H9 (cell line): ENCODE measurements around the gene CFC1. TPM values are rescaled to one million over a fixed set of nuclear protein-coding genes. Genes with fewer than 3 reads are reported as not detected.
"Not testable (repeated sequence)": the region's sequence is repeated elsewhere in the genome, so short reads cannot be mapped to it uniquely, and the experiment has no call there.

Experiments used
- DNase-seq: peaks from one replicate; pipeline ENCODE4 v3.0.0-alpha.2; 2017
- H2AFZ ChIP-seq: one replicate; pipeline ENCODE4 v1.6.1; 2013; ENCODE audit warnings: mild to moderate bottlenecking, low read length, control low read depth, moderate library complexity
- H2AK5ac ChIP-seq: 2 replicates; pipeline ENCODE4 v1.6.1; 2013; ENCODE audit warnings: low read length, control low read depth, mixed read lengths; ENCODE audit not compliant: insufficient read length
- H2BK120ac ChIP-seq: one replicate; pipeline ENCODE4 v1.6.1; 2013; ENCODE audit warnings: low read depth, mild to moderate bottlenecking, low read length, control low read depth, inconsistent platforms; ENCODE audit not compliant: poor library complexity, severe bottlenecking
- H2BK12ac ChIP-seq: 2 replicates; pipeline ENCODE4 v1.6.1; 2013; ENCODE audit warnings: low read length, control low read depth, mixed read lengths, low read depth; ENCODE audit not compliant: insufficient read length
- H2BK15ac ChIP-seq: 2 replicates; pipeline ENCODE4 v1.6.1; 2013; ENCODE audit warnings: low read depth, low read length, control low read depth
- H2BK20ac ChIP-seq: one replicate; pipeline ENCODE4 v1.6.1; 2013; ENCODE audit warnings: low read depth, mild to moderate bottlenecking, low read length, control low read depth, inconsistent platforms; ENCODE audit not compliant: poor library complexity, severe bottlenecking
- H2BK5ac ChIP-seq: 2 replicates; pipeline ENCODE4 v1.6.1; 2013; ENCODE audit warnings: low read length, control low read depth, mixed read lengths; ENCODE audit not compliant: insufficient read length
- H3K14ac ChIP-seq: 2 replicates; pipeline ENCODE4 v1.6.1; 2013; ENCODE audit warnings: low read length, control low read depth; ENCODE audit not compliant: insufficient read depth
- H3K18ac ChIP-seq: 2 replicates; pipeline ENCODE4 v1.6.1; 2013; ENCODE audit warnings: low read depth, mild to moderate bottlenecking, mixed read lengths, low read length, control low read depth; ENCODE audit not compliant: insufficient read length
- H3K23ac ChIP-seq: 2 replicates; pipeline ENCODE4 v1.6.1; 2013; ENCODE audit warnings: low read length, control low read depth, mixed read lengths, low read depth; ENCODE audit not compliant: insufficient read length
- H3K23me2 ChIP-seq: 2 replicates; pipeline ENCODE4 v1.6.1; 2013; ENCODE audit warnings: low read depth, mild to moderate bottlenecking, mixed read lengths, low read length, control low read depth; ENCODE audit not compliant: insufficient read length, poor library complexity, severe bottlenecking
- H3K27ac ChIP-seq: 2 replicates; pipeline ENCODE4 v1.5.1; 2013; ENCODE audit warnings: low read length, control low read depth, mixed read lengths, low read depth; ENCODE audit not compliant: insufficient read length
- H3K27me3 ChIP-seq: 2 replicates; pipeline ENCODE4 v1.6.1; 2013; ENCODE audit warnings: low read length, control low read depth, inconsistent platforms; ENCODE audit not compliant: insufficient read depth
- H3K4ac ChIP-seq: 2 replicates; pipeline ENCODE4 v1.6.1; 2013; ENCODE audit warnings: low read depth, mild to moderate bottlenecking, control low read depth, inconsistent platforms, low read length, moderate library complexity
- H3K4me1 ChIP-seq: 2 replicates; pipeline ENCODE4 v1.6.1; 2013; ENCODE audit warnings: low read length, control low read depth, inconsistent platforms; ENCODE audit not compliant: insufficient read depth
- H3K4me2 ChIP-seq: 2 replicates; pipeline ENCODE4 v1.6.1; 2013; ENCODE audit warnings: low read length, control low read depth, mixed read lengths; ENCODE audit not compliant: insufficient read length, insufficient read depth
- H3K56ac ChIP-seq: 2 replicates; pipeline ENCODE4 v1.6.1; 2013; ENCODE audit warnings: low read depth, mild to moderate bottlenecking, mixed read lengths, low read length, control low read depth; ENCODE audit not compliant: insufficient read length
- H3K79me1 ChIP-seq: 2 replicates; pipeline ENCODE4 v1.6.1; 2013; ENCODE audit warnings: low read depth, mild to moderate bottlenecking, moderate library complexity, low read length, control low read depth, inconsistent platforms; ENCODE audit not compliant: insufficient read depth, poor library complexity, severe bottlenecking
- H3K79me2 ChIP-seq: 2 replicates; pipeline ENCODE4 v1.6.1; 2013; ENCODE audit warnings: low read length, control low read depth, inconsistent platforms; ENCODE audit not compliant: insufficient read depth
- H3K9ac ChIP-seq: 2 replicates; pipeline ENCODE4 v1.6.1; 2013; ENCODE audit warnings: low read length, control low read depth, mixed read lengths; ENCODE audit not compliant: insufficient read length; ENCODE audit errors: extremely low read depth
- H3K9me3 ChIP-seq: one replicate; pipeline ENCODE4 v1.6.1; 2013; ENCODE audit warnings: low read depth, low read length, inconsistent platforms; ENCODE audit not compliant: control insufficient read depth
- H3T11ph ChIP-seq: one replicate; pipeline ENCODE4 v1.6.1; 2013; ENCODE audit warnings: mild to moderate bottlenecking, low read length, control low read depth, inconsistent platforms
- H4K20me1 ChIP-seq: one replicate; pipeline ENCODE4 v1.6.1; 2013; ENCODE audit not compliant: control insufficient read depth, insufficient read length, insufficient read depth
- H4K5ac ChIP-seq: 2 replicates; pipeline ENCODE4 v1.6.1; 2013; ENCODE audit warnings: low read depth, mild to moderate bottlenecking, mixed read lengths, low read length, control low read depth; ENCODE audit not compliant: insufficient read length
- H4K8ac ChIP-seq: replicated peaks from 2 replicates; pipeline ENCODE4 v1.6.1; 2013; ENCODE audit warnings: low read length, control low read depth, mixed read lengths, low read depth; ENCODE audit not compliant: insufficient read length
- H4K91ac ChIP-seq: 2 replicates; pipeline ENCODE4 v1.6.1; 2013; ENCODE audit warnings: low read depth, mild to moderate bottlenecking, moderate library complexity, mixed read lengths, low read length, control low read depth; ENCODE audit not compliant: insufficient read length
- H3K27ac Mint-ChIP-seq, 3 experiments: 2 replicates in 2 of 3; 3 replicates in 1 of 3; pipeline ENCODE4 v1.8.0; 2020 to 2021; ENCODE audit warnings: mixed read lengths in 3 of 3, mild to moderate bottlenecking in 1 of 3, moderate library complexity in 1 of 3
- H3K27me3 Mint-ChIP-seq: 2 replicates; pipeline ENCODE4 v1.8.0; 2021; ENCODE audit warnings: low read depth, mild to moderate bottlenecking, moderate library complexity, mixed read lengths
- H3K36me3 Mint-ChIP-seq, 3 experiments: 2 replicates in 2 of 3; 3 replicates in 1 of 3; pipeline ENCODE4 v1.8.0; 2020 to 2021; ENCODE audit warnings: low read depth in 3 of 3, mixed read lengths in 3 of 3; ENCODE audit not compliant: insufficient read depth in 1 of 3
- H3K4me1 Mint-ChIP-seq, 2 experiments: 2 replicates each; pipeline ENCODE4 v1.8.0; 2020; ENCODE audit warnings: mixed read lengths in 2 of 2
- H3K4me3 Mint-ChIP-seq, 2 experiments: 2 replicates in 1 of 2; 3 replicates in 1 of 2; pipeline ENCODE4 v1.8.0; 2020 to 2021; ENCODE audit warnings: mild to moderate bottlenecking in 2 of 2, mixed read lengths in 2 of 2, moderate library complexity in 1 of 2
- H3K9me3 Mint-ChIP-seq, 2 experiments: 2 replicates in 1 of 2; 3 replicates in 1 of 2; pipeline ENCODE4 v1.8.0; 2020; ENCODE audit warnings: mild to moderate bottlenecking in 2 of 2, mixed read lengths in 2 of 2, moderate library complexity in 1 of 2
- WGBS: extraction: QIAGEN DNeasy Blood & Tissue Kit; methylation state at CpG from one replicate; pipeline ENCODE4 v1.1.7; 2013; ENCODE audit warnings: missing lambda C conversion rate, low lambda C conversion rate, mixed read lengths; ENCODE audit not compliant: insufficient read length; ENCODE audit errors: extremely low coverage; 5-methylcytosine and 5-hydroxymethylcytosine counted together
- total RNA-seq: library from RNA; stranded (reverse); gene quantifications from 2 replicates; pipeline ENCODE4 v1.2.1, GENCODE V29; 2021

The CFC1 gene
- total RNA-seq, 1 experiment from 2014 or later = 0.22 TPM

- H3K9me3 Mint-ChIP-seq, H3K23ac ChIP-seq, H2AFZ ChIP-seq, H2BK12ac ChIP-seq, H3K27ac Mint-ChIP-seq, H4K20me1 ChIP-seq, H2BK120ac ChIP-seq, H4K8ac ChIP-seq, H3K4me3 Mint-ChIP-seq, H3K27me3 Mint-ChIP-seq, H3K4ac ChIP-seq, H3K27ac ChIP-seq, DNase-seq, H2BK15ac ChIP-seq, H3K14ac ChIP-seq, H3K79me2 ChIP-seq, H3K27me3 ChIP-seq, H3K79me1 ChIP-seq, H2BK5ac ChIP-seq, H3K4me1 Mint-ChIP-seq, H4K91ac ChIP-seq, H3K4me2 ChIP-seq, H2AK5ac ChIP-seq, H3T11ph ChIP-seq, H3K23me2 ChIP-seq, H3K9ac ChIP-seq, H3K18ac ChIP-seq, H4K5ac ChIP-seq, H3K9me3 ChIP-seq, H3K4me1 ChIP-seq, H3K56ac ChIP-seq, H3K36me3 Mint-ChIP-seq, H2BK20ac ChIP-seq: not testable (repeated sequence)
- no CpG with 5 or more reads among the region's 5 CpGs for WGBS
These were observed 54.4 kb downstream of the CFC1 start for GRCh38 chr2:130544978-130545377.

GRCh38 chr2:130543785-130544528, 55.4 kb downstream of the CFC1 start:
- H3K4me1 ChIP-seq, H4K8ac ChIP-seq, H3K9ac ChIP-seq, H4K20me1 ChIP-seq, H2BK12ac ChIP-seq, H3K27me3 ChIP-seq, H3K23me2 ChIP-seq, H3K4me1 Mint-ChIP-seq, H2BK5ac ChIP-seq, H3K14ac ChIP-seq, H3K23ac ChIP-seq, H3K56ac ChIP-seq, H3K27ac ChIP-seq, H3K4ac ChIP-seq, H3K36me3 Mint-ChIP-seq, H2BK120ac ChIP-seq, DNase-seq, H2BK15ac ChIP-seq, H4K91ac ChIP-seq, H3K9me3 ChIP-seq, H3K4me2 ChIP-seq, H3T11ph ChIP-seq, H3K9me3 Mint-ChIP-seq, H3K79me1 ChIP-seq, H3K18ac ChIP-seq, H2BK20ac ChIP-seq, H4K5ac ChIP-seq, H2AK5ac ChIP-seq, H3K79me2 ChIP-seq, H3K27me3 Mint-ChIP-seq, H2AFZ ChIP-seq, H3K4me3 Mint-ChIP-seq, H3K27ac Mint-ChIP-seq: not testable (repeated sequence)
- no CpG with 5 or more reads among the region's 12 CpGs for WGBS
